Stimulated activated CD4-positive, alpha-beta T cell treated with anti-CD3 and anti-CD28 coated beads, TNF-alpha, amount 100 ng/mL, for 1 hour (primary cell): ENCODE measurements around the gene B4GALT1.

Experiments used
- DNase-seq, 3 donors: peaks; one replicate each; pipeline ENCODE4 v3.0.0-alpha.2; 2020; ENCODE audit warnings: low read depth in 3 of 3, low spot score in 1 of 3

B4GALT1 gene

GRCh38 chr9:33167084-33167971 is at the start of gene B4GALT1:
TSS of gene B4GALT1 (minus strand) at chr9:33167336. CDS start at chr9:33167169, 167 bp downstream.
- DNase-seq = peak; percentile 90 to 98 (median 96)

- DNase-seq = no peak
Observed at GRCh38 chr9:33211695-33212393, 44.7 kb upstream of the B4GALT1 start.

- no peak for DNase-seq
Observed at GRCh38 chr9:33210006-33210715, 43.0 kb upstream of the B4GALT1 start.

- DNase-seq = no peak
Observed at GRCh38 chr9:33209394-33209793, 42.3 kb upstream of the B4GALT1 start.

GRCh38 chr9:33202552-33203201 is 35.5 kb upstream of the B4GALT1 start:
- no peak for DNase-seq

- DNase-seq = no peak
Observed at GRCh38 chr9:33202018-33202417, 34.9 kb upstream of the B4GALT1 start.

GRCh38 chr9:33198165-33198564 is 31.0 kb upstream of the B4GALT1 start:
- no peak for DNase-seq

- no peak for DNase-seq
Observed at GRCh38 chr9:33197279-33198152, 30.4 kb upstream of the B4GALT1 start.

GRCh38 chr9:33196736-33197135 is 29.6 kb upstream of the B4GALT1 start:
- no peak for DNase-seq

- DNase-seq = no peak
Observed at GRCh38 chr9:33193818-33194217, 26.7 kb upstream of the B4GALT1 start.

- DNase-seq = no peak
Observed at GRCh38 chr9:33192493-33193255, 25.5 kb upstream of the B4GALT1 start.

GRCh38 chr9:33190021-33190705 is 23.0 kb upstream of the B4GALT1 start:
- DNase-seq = no peak

- DNase-seq = no peak
Observed at GRCh38 chr9:33189331-33189791, 22.2 kb upstream of the B4GALT1 start.

GRCh38 chr9:33188711-33189110 is 21.6 kb upstream of the B4GALT1 start:
- no peak for DNase-seq

GRCh38 chr9:33187519-33188218 is 20.5 kb upstream of the B4GALT1 start:
- DNase-seq = no peak

GRCh38 chr9:33186457-33187168 is 19.5 kb upstream of the B4GALT1 start:
- DNase-seq = no peak

GRCh38 chr9:33185858-33186257 is 18.7 kb upstream of the B4GALT1 start:
- DNase-seq = no peak
